ENCODE results near the gene BABAM2. TPM values are rescaled to one million over a fixed set of nuclear protein-coding genes. Genes with fewer than 3 reads are reported as not detected.

BABAM2 gene
- total RNA-seq, 2 experiments from 2014 or later, result 65.4 to 69.5 TPM

GRCh38 chr2:28216331-28216730 lies 325.8 kb downstream of the BABAM2 start:
- no peaks in the 10 kb centered on the region for H3K9me3 Mint-ChIP-seq (ENCODE audit: low read depth)
- CTCF ChIA-PET, result no interaction called here
- ATAC-seq (no peak), DNase-seq (no peak)
- H3K27me3 Mint-ChIP-seq, result no peaks in the 10 kb centered on the region
- H3K27ac Mint-ChIP-seq, result no peak overlapping the region
- H3K4me1 Mint-ChIP-seq, result peaks cover 2% of the 10 kb centered on the region
- H3K36me3 Mint-ChIP-seq, result peaks cover 5% of the 10 kb centered on the region
- H3K4me3 Mint-ChIP-seq, result no peak overlapping the region

- H3K4me1 Mint-ChIP-seq, result peaks cover 2% of the 10 kb centered on the region
- H3K4me3 Mint-ChIP-seq, result no peak overlapping the region
- DNase-seq (no peak), ATAC-seq (no peak)
- CTCF ChIA-PET, result no interaction called here
- H3K36me3 Mint-ChIP-seq, result peaks cover 8% of the 10 kb centered on the region
- no peaks in the 10 kb centered on the region for H3K27me3 Mint-ChIP-seq
- no peak overlapping the region for H3K27ac Mint-ChIP-seq
- no peaks in the 10 kb centered on the region for H3K9me3 Mint-ChIP-seq (ENCODE audit: low read depth)
These were observed 326.7 kb downstream of the BABAM2 start for GRCh38 chr2:28217042-28217740.

- ATAC-seq (no peak), DNase-seq (no peak)
- no peak overlapping the region for H3K27ac Mint-ChIP-seq
- CTCF ChIA-PET, result no interaction called here
- H3K4me1 Mint-ChIP-seq, result peaks cover 2% of the 10 kb centered on the region
- H3K36me3 Mint-ChIP-seq, result peaks cover 8% of the 10 kb centered on the region
- H3K9me3 Mint-ChIP-seq (ENCODE audit: low read depth), result no peaks in the 10 kb centered on the region
- no peaks in the 10 kb centered on the region for H3K27me3 Mint-ChIP-seq
- H3K4me3 Mint-ChIP-seq, result no peak overlapping the region
These were observed 328.6 kb downstream of the BABAM2 start for GRCh38 chr2:28219138-28219537.

DNA sequence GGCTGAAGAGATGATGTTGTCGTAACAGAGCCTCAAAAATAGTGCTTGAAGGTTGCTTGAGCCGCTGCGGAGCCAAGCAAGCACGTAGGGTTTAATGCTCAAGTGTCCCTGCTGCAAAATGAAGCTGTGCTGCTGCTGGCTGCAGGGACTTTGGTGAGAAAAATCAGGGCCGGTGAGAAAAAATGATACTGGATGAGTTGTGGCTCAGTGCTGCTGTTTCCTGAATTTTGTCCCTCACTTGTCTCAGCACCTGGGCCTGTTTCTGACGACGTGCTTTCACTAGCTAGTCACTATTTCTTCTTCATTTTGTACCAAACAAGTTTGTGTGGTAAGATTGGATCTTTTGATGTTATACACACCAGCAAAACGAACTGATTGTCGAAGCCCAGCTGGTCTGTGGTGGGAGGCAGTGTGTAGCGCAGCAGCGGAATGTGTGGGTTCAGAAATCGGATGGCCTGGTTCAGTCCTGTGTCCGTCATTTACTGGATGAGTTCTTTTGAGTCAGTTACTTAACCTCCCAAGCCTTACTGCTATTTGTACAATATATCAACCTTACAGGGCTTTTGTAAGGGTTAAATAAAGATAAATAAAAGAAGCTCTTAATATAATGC lies 329.3 kb downstream of the BABAM2 start:
- Mint-ChIP-seq H3K9me3 (ENCODE audit: low read depth) (no peaks in the 10 kb centered on the region), H3K4me1 (peaks cover 4% of the 10 kb centered on the region), H3K27ac (no peak overlapping the region), H3K4me3 (no peak overlapping the region), H3K27me3 (no peaks in the 10 kb centered on the region), H3K36me3 (peaks cover 8% of the 10 kb centered on the region)
- DNase-seq (no peak), ATAC-seq (no peak)
- CTCF ChIA-PET, result no interaction called here

- ATAC-seq (no peak), DNase-seq (no peak)
- CTCF ChIA-PET, result interaction anchor here (0.8 to 2.1 kb wide), 4 partner anchors 11 to 319 kb away, joined by 3 to 4 read pairs (median 3); no protein-coding TSS in a partner anchor
- Mint-ChIP-seq H3K4me1 (peaks cover 19% of the 10 kb centered on the region), H3K36me3 (peaks cover 20% of the 10 kb centered on the region), H3K27me3 (no peaks in the 10 kb centered on the region), H3K27ac (no peak overlapping the region), H3K9me3 (ENCODE audit: low read depth) (no peaks in the 10 kb centered on the region), H3K4me3 (no peak overlapping the region)
These were observed 334.3 kb downstream of the BABAM2 start for GRCh38 chr2:28224648-28225472.

GRCh38 chr2:28225473-28226080 lies 335.0 kb downstream of the BABAM2 start:
- peaks cover 23% of the 10 kb centered on the region for H3K36me3 Mint-ChIP-seq
- CTCF ChIA-PET, result interaction anchor here (0.8 to 2.1 kb wide), 4 partner anchors 10 to 320 kb away, joined by 3 to 4 read pairs (median 3); no protein-coding TSS in a partner anchor
- H3K27me3 Mint-ChIP-seq, result no peaks in the 10 kb centered on the region
- H3K4me3 Mint-ChIP-seq, result no peak overlapping the region
- H3K27ac Mint-ChIP-seq, result no peak overlapping the region
- H3K9me3 Mint-ChIP-seq (ENCODE audit: low read depth), result no peaks in the 10 kb centered on the region
- ATAC-seq (no peak), DNase-seq (no peak)
- H3K4me1 Mint-ChIP-seq, result peaks cover 18% of the 10 kb centered on the region

- H3K27me3 Mint-ChIP-seq, result no peaks in the 10 kb centered on the region
- peaks cover 25% of the 10 kb centered on the region for H3K36me3 Mint-ChIP-seq
- H3K4me3 Mint-ChIP-seq, result no peak overlapping the region
- no peaks in the 10 kb centered on the region for H3K9me3 Mint-ChIP-seq (ENCODE audit: low read depth)
- CTCF ChIA-PET, result interaction anchor here (0.6 to 2.1 kb wide), 2 partner anchors 9 to 80 kb away, joined by 3 to 4 read pairs; no protein-coding TSS in a partner anchor
- no peak overlapping the region for H3K27ac Mint-ChIP-seq
- H3K4me1 Mint-ChIP-seq, result peaks cover 18% of the 10 kb centered on the region
- ATAC-seq (no peak), DNase-seq (no peak)
These were observed 336.0 kb downstream of the BABAM2 start for GRCh38 chr2:28226558-28226957.

GRCh38 chr2:28227498-28227897 lies 337.0 kb downstream of the BABAM2 start:
- no peaks in the 10 kb centered on the region for H3K27me3 Mint-ChIP-seq
- peaks cover 23% of the 10 kb centered on the region for H3K36me3 Mint-ChIP-seq
- ATAC-seq (no peak), DNase-seq (no peak)
- no peak overlapping the region for H3K4me3 Mint-ChIP-seq
- no peak overlapping the region for H3K27ac Mint-ChIP-seq
- CTCF ChIA-PET, result no interaction called here
- no peaks in the 10 kb centered on the region for H3K9me3 Mint-ChIP-seq (ENCODE audit: low read depth)
- peaks cover 18% of the 10 kb centered on the region for H3K4me1 Mint-ChIP-seq

- no peak for ATAC-seq
- no peaks in the 10 kb centered on the region for H3K9me3 Mint-ChIP-seq (ENCODE audit: low read depth)
- H3K4me1 Mint-ChIP-seq, result peaks cover 18% of the 10 kb centered on the region
- no peak overlapping the region for H3K4me3 Mint-ChIP-seq
- CTCF ChIA-PET, result no interaction called here
- no peaks in the 10 kb centered on the region for H3K27me3 Mint-ChIP-seq
- H3K27ac Mint-ChIP-seq, result no peak overlapping the region
- peaks cover 23% of the 10 kb centered on the region for H3K36me3 Mint-ChIP-seq
- DNase-seq, result no peak
These were observed 338.0 kb downstream of the BABAM2 start for GRCh38 chr2:28228434-28228995.

GRCh38 chr2:28231110-28231631 lies 340.6 kb downstream of the BABAM2 start:
- H3K27ac Mint-ChIP-seq, result no peak overlapping the region
- H3K4me3 Mint-ChIP-seq, result no peak overlapping the region
- DNase-seq (no peak), ATAC-seq (no peak)
- CTCF ChIA-PET, result interaction anchor here (0.7 kb wide), 1 partner anchor 550 kb away, joined by 3 read pairs; no protein-coding TSS in a partner anchor
- H3K4me1 Mint-ChIP-seq, result peaks cover 9% of the 10 kb centered on the region
- H3K36me3 Mint-ChIP-seq, result peaks cover 25% of the 10 kb centered on the region
- no peaks in the 10 kb centered on the region for H3K27me3 Mint-ChIP-seq
- no peaks in the 10 kb centered on the region for H3K9me3 Mint-ChIP-seq (ENCODE audit: low read depth)

DNA sequence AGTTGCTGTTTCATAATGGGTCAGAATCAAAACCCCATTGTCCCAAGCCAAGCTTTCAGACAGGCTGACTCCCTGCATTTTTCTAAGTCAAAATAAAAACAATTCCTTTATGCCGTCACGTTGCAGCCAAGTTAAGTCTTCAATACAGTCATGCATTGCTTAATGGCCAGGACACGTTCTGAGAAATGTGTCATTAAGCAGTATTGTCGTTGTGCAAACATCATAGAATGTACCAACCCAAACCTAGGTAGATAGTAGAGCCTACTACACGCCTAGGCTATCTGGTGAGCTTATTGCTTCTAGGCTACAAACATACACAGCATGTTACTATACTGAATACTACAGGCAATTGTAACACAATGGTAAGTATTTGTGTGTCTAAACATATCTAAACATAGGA lies 341.8 kb downstream of the BABAM2 start:
- Mint-ChIP-seq H3K4me1 (peaks cover 6% of the 10 kb centered on the region), H3K9me3 (ENCODE audit: low read depth) (no peaks in the 10 kb centered on the region), H3K4me3 (no peak overlapping the region), H3K27ac (no peak overlapping the region), H3K27me3 (no peaks in the 10 kb centered on the region), H3K36me3 (peaks cover 25% of the 10 kb centered on the region)
- ATAC-seq (no peak), DNase-seq (no peak)
- CTCF ChIA-PET, result no interaction called here

- H3K36me3 Mint-ChIP-seq, result peaks cover 23% of the 10 kb centered on the region
These were observed 342.7 kb downstream of the BABAM2 start for GRCh38 chr2:28233164-28233676.

More at GRCh38 chr2:28233164-28233676, 342.7 kb downstream of the BABAM2 start:
- DNase-seq (no peak), ATAC-seq (no peak)
- CTCF ChIA-PET, result no interaction called here
- H3K4me3 Mint-ChIP-seq, result no peak overlapping the region
- peaks cover 3% of the 10 kb centered on the region for H3K4me1 Mint-ChIP-seq
- no peaks in the 10 kb centered on the region for H3K9me3 Mint-ChIP-seq (ENCODE audit: low read depth)
- H3K27me3 Mint-ChIP-seq, result no peaks in the 10 kb centered on the region
- no peak overlapping the region for H3K27ac Mint-ChIP-seq

Data from activated CD8-positive, alpha-beta memory T cell treated with anti-CD3 and anti-CD28 coated beads, Interleukin-2, amount 10 ng/mL, durations not matched to agents 7 days and 5 days (primary cell).